ENCODE data around the gene PTGER1. TPM values are rescaled to one million over a fixed set of nuclear protein-coding genes. Genes with fewer than 3 reads are reported as not detected.
A peak's percentile ranks its signal among the peaks of the same experiment; 100 is the strongest.

Gene PTGER1
- total and polyA plus RNA-seq, 9 of the 15 experiments (the other 6 are each of a cell fraction or from before 2014, with no cell fraction given): 0.06 to 0.36 (median 0.31) TPM; not detected in 5

DNA sequence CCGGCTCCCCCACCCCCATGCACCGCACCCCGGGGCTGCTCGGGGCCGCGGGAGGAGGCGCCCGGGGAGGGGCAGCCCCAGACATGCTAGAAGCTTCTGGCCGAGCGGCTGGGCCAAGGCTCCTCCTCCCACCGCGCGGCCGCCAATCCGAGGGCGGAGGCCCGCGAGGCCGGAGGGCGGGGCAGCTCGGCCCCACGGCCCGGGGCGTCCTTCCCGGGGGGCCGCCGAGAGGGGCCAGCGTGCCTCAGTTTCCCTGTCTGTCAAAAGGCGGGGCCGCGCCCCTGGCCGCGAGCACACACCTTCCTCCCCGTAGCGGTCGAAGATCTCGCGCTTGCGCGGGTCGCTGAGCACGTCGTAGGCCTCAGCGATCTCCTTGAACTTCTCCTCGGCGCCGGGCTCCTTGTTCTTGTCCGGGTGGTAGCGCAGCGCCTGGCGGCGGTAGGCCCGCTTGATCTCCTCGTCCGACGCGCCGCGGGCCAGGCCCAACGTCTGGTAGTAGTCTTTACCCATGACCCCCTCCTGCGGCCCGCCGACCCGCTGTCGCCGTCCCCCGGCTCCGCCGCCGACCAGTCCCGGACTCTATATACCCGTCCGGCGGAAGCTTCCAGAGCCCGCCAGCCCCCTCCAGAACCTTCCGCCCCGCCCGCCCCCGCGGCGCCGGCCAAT is 42.8 kb upstream of the PTGER1 start, which contains the start of gene DNAJB1 (continued):
- TF ChIP-seq DDX20 (tag; IDR thresholded peaks at IDR 0.05; ENCODE audit: low read depth) (no peak), KDM5B (IDR thresholded peaks at IDR 0.05; ENCODE audit: insufficient replicate concordance, low read depth, low read length) (peak; percentile 94), TSC22D4 (tag; IDR thresholded peaks at IDR 0.05) (no peak), HMG20B (CRISPR knock-in tag; IDR thresholded peaks at IDR 0.05) (no peak), EGR1 (conservative IDR thresholded peaks at IDR 0.05) (0 out of 2 replicates have a peak, but pooled peaks have one; percentile 13), ARHGAP35 (IDR thresholded peaks at IDR 0.05; ENCODE audit: partially characterized antibody) (no peak), ZKSCAN8 (CRISPR knock-in tag; IDR thresholded peaks at IDR 0.05) (no peak), SMC3 (conservative IDR thresholded peaks at IDR 0.05; ENCODE audit: insufficient read depth, low read depth, low read length) (0 out of 2 replicates have a peak, but pooled peaks have one; percentile 3), ARID3A (IDR thresholded peaks at IDR 0.05; ENCODE audit: borderline replicate concordance, low read depth, low read length) (no peak), BRD4 (IDR thresholded peaks at IDR 0.05) (no peak), MCM2 (IDR thresholded peaks at IDR 0.05; ENCODE audit: low read depth) (no peak), ZNF507 (tag; conservative IDR thresholded peaks at IDR 0.05) (no peak), ZNF57 (CRISPR knock-in tag; IDR thresholded peaks at IDR 0.05) (no peak), KAT2B (IDR thresholded peaks at IDR 0.05; ENCODE audit: low read depth, low read length) (no peak), ZNF134 (CRISPR knock-in tag; conservative IDR thresholded peaks at IDR 0.05) (no peak), HMBOX1 (IDR thresholded peaks at IDR 0.05) (no peak), NELFE (IDR thresholded peaks at IDR 0.05; ENCODE audit: insufficient read depth, insufficient read length) (peak; percentile 67), E2F6 (IDR thresholded peaks at IDR 0.05; ENCODE audit: borderline replicate concordance in 1 of 2, extremely low read depth in 1 of 2, insufficient read depth in 1 of 2, insufficient read length in 1 of 2, low read depth in 1 of 2, low read length in 1 of 2, poor library complexity in 1 of 2, severe bottlenecking in 1 of 2) (peak in 1 of 2 experiments; percentile 23)
- TF ChIP-seq, protein P1, sequence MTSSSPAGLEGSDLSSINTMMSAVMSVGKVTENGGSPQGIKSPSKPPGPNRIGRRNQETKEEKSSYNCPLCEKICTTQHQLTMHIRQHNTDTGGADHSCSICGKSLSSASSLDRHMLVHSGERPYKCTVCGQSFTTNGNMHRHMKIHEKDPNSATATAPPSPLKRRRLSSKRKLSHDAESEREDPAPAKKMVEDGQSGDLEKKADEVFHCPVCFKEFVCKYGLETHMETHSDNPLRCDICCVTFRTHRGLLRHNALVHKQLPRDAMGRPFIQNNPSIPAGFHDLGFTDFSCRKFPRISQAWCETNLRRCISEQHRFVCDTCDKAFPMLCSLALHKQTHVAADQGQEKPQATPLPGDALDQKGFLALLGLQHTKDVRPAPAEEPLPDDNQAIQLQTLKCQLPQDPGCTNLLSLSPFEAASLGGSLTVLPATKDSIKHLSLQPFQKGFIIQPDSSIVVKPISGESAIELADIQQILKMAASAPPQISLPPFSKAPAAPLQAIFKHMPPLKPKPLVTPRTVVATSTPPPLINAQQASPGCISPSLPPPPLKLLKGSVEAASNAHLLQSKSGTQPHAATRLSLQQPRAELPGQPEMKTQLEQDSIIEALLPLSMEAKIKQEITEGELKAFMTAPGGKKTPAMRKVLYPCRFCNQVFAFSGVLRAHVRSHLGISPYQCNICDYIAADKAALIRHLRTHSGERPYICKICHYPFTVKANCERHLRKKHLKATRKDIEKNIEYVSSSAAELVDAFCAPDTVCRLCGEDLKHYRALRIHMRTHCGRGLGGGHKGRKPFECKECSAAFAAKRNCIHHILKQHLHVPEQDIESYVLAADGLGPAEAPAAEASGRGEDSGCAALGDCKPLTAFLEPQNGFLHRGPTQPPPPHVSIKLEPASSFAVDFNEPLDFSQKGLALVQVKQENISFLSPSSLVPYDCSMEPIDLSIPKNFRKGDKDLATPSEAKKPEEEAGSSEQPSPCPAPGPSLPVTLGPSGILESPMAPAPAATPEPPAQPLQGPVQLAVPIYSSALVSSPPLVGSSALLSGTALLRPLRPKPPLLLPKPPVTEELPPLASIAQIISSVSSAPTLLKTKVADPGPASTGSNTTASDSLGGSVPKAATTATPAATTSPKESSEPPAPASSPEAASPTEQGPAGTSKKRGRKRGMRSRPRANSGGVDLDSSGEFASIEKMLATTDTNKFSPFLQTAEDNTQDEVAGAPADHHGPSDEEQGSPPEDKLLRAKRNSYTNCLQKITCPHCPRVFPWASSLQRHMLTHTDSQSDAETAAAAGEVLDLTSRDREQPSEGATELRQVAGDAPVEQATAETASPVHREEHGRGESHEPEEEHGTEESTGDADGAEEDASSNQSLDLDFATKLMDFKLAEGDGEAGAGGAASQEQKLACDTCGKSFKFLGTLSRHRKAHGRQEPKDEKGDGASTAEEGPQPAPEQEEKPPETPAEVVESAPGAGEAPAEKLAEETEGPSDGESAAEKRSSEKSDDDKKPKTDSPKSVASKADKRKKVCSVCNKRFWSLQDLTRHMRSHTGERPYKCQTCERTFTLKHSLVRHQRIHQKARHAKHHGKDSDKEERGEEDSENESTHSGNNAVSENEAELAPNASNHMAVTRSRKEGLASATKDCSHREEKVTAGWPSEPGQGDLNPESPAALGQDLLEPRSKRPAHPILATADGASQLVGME (CRISPR knock-in tag; IDR thresholded peaks at IDR 0.05): no peak
